Measurements from ENCODE around the gene MYLIP.

Gene MYLIP

DNA sequence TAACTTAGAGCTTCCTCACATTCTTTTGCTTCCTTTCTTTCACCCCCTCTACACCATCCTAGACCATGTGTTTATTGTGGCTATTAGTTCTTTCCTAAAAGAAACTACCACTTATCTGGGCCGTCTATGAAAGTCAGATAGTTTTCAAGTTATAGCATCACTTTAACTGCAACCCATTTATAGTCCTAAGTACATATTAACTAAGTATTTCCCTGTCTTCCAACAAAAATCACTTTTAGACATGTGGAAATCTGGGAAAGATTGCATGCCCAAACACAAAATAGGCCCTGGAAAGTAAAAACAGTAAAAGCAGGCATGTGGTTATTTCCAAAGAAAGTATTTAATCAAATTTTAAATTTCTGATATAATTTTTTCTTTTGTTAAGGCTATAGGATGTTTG, 5.5 kb downstream of the MYLIP start:
- Histone ChIP-seq H3K4me1 (ENCODE audit: low read length) (peaks cover 49% of the 10 kb centered on the region), H3K79me2 (ENCODE audit: low read length) (peaks cover 95% of the 10 kb centered on the region), H2AFZ (ENCODE audit: low read length) (no peak overlapping the region), H3K4me2 (ENCODE audit: low read depth, low read length) (no peak overlapping the region), H3K9me3 (replicated peaks; ENCODE audit: insufficient read depth, low read length) (no peaks in the 10 kb centered on the region), H3K9me2 (replicated peaks; ENCODE audit: insufficient read depth, low read length) (no peaks in the 10 kb centered on the region), H3K27me3 (replicated peaks; ENCODE audit: insufficient read depth, low read length) (no peaks in the 10 kb centered on the region), H3K4me3 (ENCODE audit: low read length) (no peak overlapping the region), H3K27ac (ENCODE audit: low read length) (no peak overlapping the region), H3K36me3 (replicated peaks; ENCODE audit: insufficient read depth, low read length) (peaks cover 3% of the 10 kb centered on the region; the same call in 1 of the 2 replicates), H3K9ac (ENCODE audit: low read length) (no peak overlapping the region), H3F3A (ENCODE audit: insufficient read depth, low read length) (peaks cover 22% of the 10 kb centered on the region), H4K20me1 (ENCODE audit: insufficient read depth, low read length) (peaks cover 31% of the 10 kb centered on the region)
- no peak for TF ChIP-seq EZH2phosphoT487 (IDR thresholded peaks at IDR 0.05; ENCODE audit: low read length)
- TF ChIP-seq EZH2 (optimal IDR thresholded peaks at IDR 0.05; ENCODE audit: low read depth, low read length) = no peak
- TF ChIP-seq CTCF (IDR thresholded peaks at IDR 0.05; ENCODE audit: low read length) = no peak
- no peak for DNase-seq

DNA sequence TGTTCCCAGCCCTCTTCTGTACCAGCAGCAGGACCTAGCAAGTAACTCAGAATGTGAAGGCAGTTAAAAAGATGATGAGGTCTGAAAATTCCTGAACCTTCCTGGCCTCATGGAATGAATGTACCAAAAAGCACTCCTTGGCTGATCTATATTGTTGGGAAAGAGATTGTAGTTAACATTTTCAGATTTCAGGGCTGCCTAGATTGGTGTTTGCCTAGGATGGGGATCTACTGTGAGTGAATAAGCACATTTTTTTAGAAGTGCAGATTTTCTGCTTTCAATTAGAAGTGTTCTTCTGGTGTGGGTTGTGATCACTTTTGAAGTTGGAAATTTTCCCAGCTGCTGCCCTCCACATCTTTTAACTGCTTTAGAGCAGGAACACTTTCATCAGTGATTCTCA, 6.2 kb downstream of the MYLIP start:
- peaks cover 36% of the 10 kb centered on the region for H4K20me1 ChIP-seq (ENCODE audit: insufficient read depth, low read length)
- H3F3A ChIP-seq (ENCODE audit: insufficient read depth, low read length) = peaks cover 22% of the 10 kb centered on the region
- H3K4me1 ChIP-seq (ENCODE audit: low read length) = peaks cover 49% of the 10 kb centered on the region
- no peak for TF ChIP-seq EZH2 (optimal IDR thresholded peaks at IDR 0.05; ENCODE audit: low read depth, low read length)
- TF ChIP-seq EZH2phosphoT487 (IDR thresholded peaks at IDR 0.05; ENCODE audit: low read length) = no peak
- TF ChIP-seq CTCF (IDR thresholded peaks at IDR 0.05; ENCODE audit: low read length) = no peak
- H3K4me3 ChIP-seq (ENCODE audit: low read length) = no peak overlapping the region
- peaks cover 3% of the 10 kb centered on the region; the same call in 1 of the 2 replicates for H3K36me3 ChIP-seq (replicated peaks; ENCODE audit: insufficient read depth, low read length)
- H3K9ac ChIP-seq (ENCODE audit: low read length) = no peak overlapping the region
- H3K4me2 ChIP-seq (ENCODE audit: low read depth, low read length) = 0 out of 2 replicates have a peak overlapping the region, but pooled peaks have one; percentile 20
- H3K9me3 ChIP-seq (replicated peaks; ENCODE audit: insufficient read depth, low read length) = no peaks in the 10 kb centered on the region
- no peaks in the 10 kb centered on the region for H3K9me2 ChIP-seq (replicated peaks; ENCODE audit: insufficient read depth, low read length)
- DNase-seq = no peak
- no peak overlapping the region for H3K27ac ChIP-seq (ENCODE audit: low read length)
- H3K79me2 ChIP-seq (ENCODE audit: low read length) = peaks cover 95% of the 10 kb centered on the region
- H3K27me3 ChIP-seq (replicated peaks; ENCODE audit: insufficient read depth, low read length) = no peaks in the 10 kb centered on the region
- H2AFZ ChIP-seq (ENCODE audit: low read length) = no peak overlapping the region

DNA sequence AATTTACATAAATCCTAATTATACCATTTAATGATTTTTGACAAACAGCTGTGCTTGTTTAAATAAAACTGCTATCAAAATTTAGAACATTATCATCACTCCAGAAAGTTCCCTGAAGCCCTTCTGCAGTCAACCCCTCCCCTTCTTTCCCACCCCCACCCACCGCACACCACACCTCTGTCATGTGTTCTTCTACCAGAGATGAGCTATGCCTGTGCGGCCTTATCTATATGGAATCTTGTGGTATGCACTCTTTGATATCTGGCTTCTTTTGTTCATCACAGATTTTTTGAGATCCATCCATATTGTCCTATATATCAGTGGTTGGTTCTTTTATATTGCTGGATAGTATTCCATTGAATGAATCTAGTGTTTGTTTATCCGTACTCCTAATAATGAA, 7.2 kb downstream of the MYLIP start:
- Histone ChIP-seq H3K79me2 (ENCODE audit: low read length) (peaks cover 98% of the 10 kb centered on the region), H3K4me3 (ENCODE audit: low read length) (no peak overlapping the region), H4K20me1 (ENCODE audit: insufficient read depth, low read length) (peaks cover 37% of the 10 kb centered on the region), H3K4me2 (ENCODE audit: low read depth, low read length) (peak overlapping the region; percentile 48), H3K4me1 (ENCODE audit: low read length) (peaks cover 49% of the 10 kb centered on the region), H3K9ac (ENCODE audit: low read length) (no peak overlapping the region), H2AFZ (ENCODE audit: low read length) (no peak overlapping the region), H3F3A (ENCODE audit: insufficient read depth, low read length) (peaks cover 16% of the 10 kb centered on the region), H3K27ac (ENCODE audit: low read length) (no peak overlapping the region), H3K36me3 (replicated peaks; ENCODE audit: insufficient read depth, low read length) (peaks cover 9% of the 10 kb centered on the region), H3K9me3 (replicated peaks; ENCODE audit: insufficient read depth, low read length) (no peaks in the 10 kb centered on the region), H3K27me3 (replicated peaks; ENCODE audit: insufficient read depth, low read length) (no peaks in the 10 kb centered on the region), H3K9me2 (replicated peaks; ENCODE audit: insufficient read depth, low read length) (no peaks in the 10 kb centered on the region)
- no peak for TF ChIP-seq EZH2phosphoT487 (IDR thresholded peaks at IDR 0.05; ENCODE audit: low read length)
- DNase-seq = no peak

DNA sequence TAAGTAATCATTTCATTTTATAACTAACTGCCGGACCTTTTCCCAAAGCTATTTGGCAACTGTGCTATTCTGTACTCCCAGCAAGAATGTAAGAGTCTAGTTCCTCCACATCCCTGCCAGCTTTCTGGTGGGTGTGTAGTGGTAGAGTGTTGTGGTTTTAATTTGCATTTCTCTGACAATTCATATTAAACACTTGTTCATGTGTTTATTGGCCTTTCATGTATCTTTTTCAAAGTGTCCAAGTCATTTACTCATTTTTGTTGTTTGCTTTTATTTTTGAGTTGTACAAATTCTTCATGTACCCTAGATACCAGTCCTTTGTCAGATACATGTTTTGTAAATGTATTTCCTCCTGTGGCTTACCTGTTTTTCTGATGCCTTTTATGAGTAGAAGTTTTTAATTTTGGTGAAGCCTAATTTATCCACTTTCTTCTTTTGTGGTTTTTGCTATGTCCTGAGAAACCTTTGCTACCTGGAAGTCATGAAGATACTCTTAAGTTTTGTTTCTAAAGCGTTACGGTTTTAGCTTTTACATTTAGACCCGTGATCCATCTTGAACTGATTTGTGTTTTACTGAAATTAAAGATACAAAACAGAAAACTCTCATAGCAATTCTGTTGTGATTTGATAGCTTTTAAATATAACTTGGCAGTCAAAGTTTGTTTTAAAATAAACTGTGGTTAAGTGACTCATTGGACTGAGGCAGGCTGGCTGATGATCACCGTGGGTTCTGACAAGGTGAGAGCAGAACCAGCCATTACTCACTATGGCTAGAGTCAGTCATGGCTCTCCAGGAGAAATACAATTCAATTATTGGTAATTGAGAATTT, 8.0 kb downstream of the MYLIP start:
- Histone ChIP-seq H2AFZ (ENCODE audit: low read length) (no peak overlapping the region), H3K9me3 (replicated peaks; ENCODE audit: insufficient read depth, low read length) (no peaks in the 10 kb centered on the region), H3F3A (ENCODE audit: insufficient read depth, low read length) (peaks cover 10% of the 10 kb centered on the region), H3K36me3 (replicated peaks; ENCODE audit: insufficient read depth, low read length) (peaks cover 16% of the 10 kb centered on the region), H4K20me1 (ENCODE audit: insufficient read depth, low read length) (peaks cover 37% of the 10 kb centered on the region), H3K27ac (ENCODE audit: low read length) (peak overlapping the region; percentile 28; the same call in 1 of the 2 replicates), H3K79me2 (ENCODE audit: low read length) (peaks cover 97% of the 10 kb centered on the region), H3K9ac (ENCODE audit: low read length) (no peak overlapping the region), H3K4me2 (ENCODE audit: low read depth, low read length) (peak overlapping the region; percentile 48), H3K27me3 (replicated peaks; ENCODE audit: insufficient read depth, low read length) (no peaks in the 10 kb centered on the region), H3K4me1 (ENCODE audit: low read length) (peaks cover 46% of the 10 kb centered on the region), H3K4me3 (ENCODE audit: low read length) (no peak overlapping the region), H3K9me2 (replicated peaks; ENCODE audit: insufficient read depth, low read length) (no peaks in the 10 kb centered on the region)
- DNase-seq = no peak
- TF ChIP-seq EZH2 (optimal IDR thresholded peaks at IDR 0.05; ENCODE audit: low read depth, low read length) (no peak), CTCF (IDR thresholded peaks at IDR 0.05; ENCODE audit: low read length) (no peak), EZH2phosphoT487 (IDR thresholded peaks at IDR 0.05; ENCODE audit: low read length) (no peak)

Measured in MM.1S (cell line).